Neural cell (in vitro differentiated cells): ENCODE data around the gene ANTXR2.

Experiments used
- CTCF ChIP-seq: fragments of 450-650 bp; IDR thresholded peaks from 2 replicates; pipeline ENCODE4 v1.5.1; 2014; ENCODE audit warnings: antibody characterized with exemption, mild to moderate bottlenecking, moderate library complexity; ENCODE audit not compliant: poor library complexity, severe bottlenecking
- EZH2 ChIP-seq: fragments of 200-600, 300-800 bp; shearing (Covaris generic), sonication (generic); IDR thresholded peaks from 2 replicates; pipeline ENCODE4 v1.6.1; 2014; ENCODE audit warnings: antibody characterized with exemption, low read length, borderline replicate concordance, mild to moderate bottlenecking; ENCODE audit not compliant: insufficient read depth, poor library complexity, severe bottlenecking
- POLR2AphosphoS5 ChIP-seq: IDR thresholded peaks from 2 replicates; pipeline ENCODE4 v1.6.1; 2012

- no peak for TF ChIP-seq CTCF
- no peak for TF ChIP-seq EZH2
- no peak for TF ChIP-seq POLR2AphosphoS5
These were observed 179.6 kb downstream of the ANTXR2 start for GRCh38 chr4:79893456-79893855.
